HG03064 (cell line): ENCODE data around the gene CCT8L2.
"Not testable (repeated sequence)": the region's sequence is repeated elsewhere in the genome, so short reads cannot be mapped to it uniquely, and the experiment has no call there.

Experiments
- ATAC-seq: cut with Tn5 transposase; IDR thresholded peaks from one replicate; pipeline ENCODE4 v1.9.1; 2021; ENCODE audit warnings: low read depth; ENCODE audit not compliant: unreplicated experiment

The CCT8L2 gene

DNA sequence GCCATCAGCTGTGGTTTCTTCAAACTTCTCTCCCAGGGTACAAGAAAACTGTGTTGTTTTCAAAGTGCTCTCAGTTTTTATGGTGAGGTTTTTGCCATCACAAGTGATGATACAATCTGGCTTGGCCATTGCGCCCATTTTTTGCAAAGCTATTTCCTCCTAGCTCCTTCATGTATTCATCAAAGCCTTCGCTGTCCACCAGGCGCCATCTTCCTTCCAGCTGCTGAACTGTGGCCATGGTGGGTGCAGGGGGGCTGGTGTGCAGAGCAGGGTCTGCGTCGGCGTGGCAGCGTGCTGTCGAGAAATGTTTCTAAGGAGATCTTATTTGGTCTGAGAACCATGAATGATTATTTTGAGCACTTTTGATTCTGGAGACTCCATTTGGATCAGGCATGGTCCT is 2.6 kb upstream of the CCT8L2 start:
- ATAC-seq, result not testable (repeated sequence)

DNA sequence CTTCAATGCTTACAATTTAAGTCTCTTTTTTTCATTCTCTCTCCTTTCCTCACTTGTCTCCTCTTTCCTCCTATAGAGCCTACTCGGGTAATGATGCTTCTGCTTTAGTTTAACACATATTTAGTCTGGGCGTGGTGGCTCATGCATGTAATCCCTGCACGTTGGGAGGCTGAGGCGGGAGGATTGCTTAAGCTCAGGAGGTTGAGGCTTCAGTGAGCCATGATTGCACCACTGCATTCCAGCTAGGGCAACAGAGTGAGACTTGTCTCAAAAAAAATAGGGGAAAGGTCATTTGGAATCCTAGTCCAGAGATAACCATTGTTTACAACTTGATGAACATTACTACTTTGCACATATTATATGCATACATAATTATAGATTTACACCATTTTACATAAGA is 1.4 kb upstream of the CCT8L2 start:
- no peak for ATAC-seq

DNA sequence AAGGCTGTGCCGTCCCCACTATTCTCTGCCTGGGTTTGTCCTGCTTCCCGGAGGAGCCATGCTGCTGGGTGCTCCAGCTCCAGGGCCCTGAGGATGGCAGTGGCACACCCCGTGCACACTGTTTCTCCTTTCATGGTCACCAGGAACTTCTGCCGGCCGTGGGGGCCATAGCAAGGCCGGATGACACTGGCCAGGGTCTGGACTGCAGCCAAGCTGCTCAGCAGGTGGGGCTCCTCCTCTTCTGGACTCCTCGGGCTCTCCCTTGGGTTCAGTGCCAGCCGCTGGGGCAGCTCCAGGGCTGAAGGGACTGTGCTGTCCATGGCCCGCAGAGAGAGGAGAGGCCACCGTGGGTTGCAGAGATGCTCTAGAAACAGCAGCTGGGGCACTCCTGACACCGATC is 379 bp downstream of the CCT8L2 start:
- not testable (repeated sequence) for ATAC-seq

DNA sequence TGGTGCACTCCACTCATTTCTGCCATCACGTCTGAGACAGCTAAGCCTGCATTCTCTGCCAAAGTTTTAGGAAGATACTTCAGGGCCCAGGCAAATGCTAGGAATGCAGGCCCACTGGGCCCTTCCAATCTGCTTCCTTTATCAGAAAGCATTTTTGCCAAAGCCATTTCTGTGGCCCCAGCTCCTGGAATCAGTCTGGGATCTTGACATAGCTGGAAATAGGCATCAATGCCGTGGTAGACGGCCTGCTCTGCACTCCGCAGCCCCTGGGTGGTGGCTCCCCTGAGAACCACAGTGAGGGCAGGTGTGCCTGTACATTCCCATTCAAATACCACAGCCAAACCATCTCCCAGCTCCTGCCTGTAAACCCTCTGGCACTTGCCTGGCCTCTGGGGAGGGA is 1.5 kb downstream of the CCT8L2 start:
- not testable (repeated sequence) for ATAC-seq

DNA sequence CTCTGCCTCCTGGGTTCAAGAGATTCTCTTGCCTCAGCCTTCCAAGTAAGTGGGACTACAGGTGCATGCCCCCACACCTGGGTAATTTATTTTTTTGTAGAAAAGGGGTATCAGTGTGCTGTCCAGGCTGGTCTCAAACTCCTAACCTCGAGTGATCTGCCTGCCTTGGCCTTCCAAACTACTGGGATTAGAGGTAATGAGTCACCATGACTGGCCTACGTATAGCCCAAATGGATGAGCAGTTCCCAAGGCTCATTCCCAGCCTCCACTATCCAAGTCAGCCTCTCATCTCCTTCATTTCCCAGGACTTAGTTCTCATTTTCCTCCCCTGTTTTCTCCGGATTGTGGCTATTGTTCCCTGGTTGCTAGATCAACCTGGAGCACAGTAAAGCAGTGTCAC is 5.6 kb downstream of the CCT8L2 start:
- ATAC-seq, result no peak

DNA sequence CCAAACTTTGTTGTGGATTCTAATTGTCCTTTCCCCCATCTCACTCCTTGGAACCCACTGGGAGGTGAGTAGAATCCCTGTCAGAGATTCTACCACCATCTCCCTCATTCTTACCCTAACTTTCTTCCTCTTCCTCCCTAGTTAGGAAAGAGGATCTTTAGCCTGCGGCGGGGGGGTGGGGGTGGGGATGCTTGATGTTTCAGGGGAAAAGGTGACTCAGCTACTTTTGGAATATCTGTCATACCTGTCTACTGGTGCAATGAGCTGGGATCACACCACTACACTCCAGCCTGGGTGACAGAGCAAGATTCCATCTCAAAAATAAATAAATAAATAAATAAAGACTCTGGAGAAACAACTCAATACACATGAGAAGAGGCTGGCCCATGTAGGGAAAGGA is 6.4 kb downstream of the CCT8L2 start:
- no peak for ATAC-seq

DNA sequence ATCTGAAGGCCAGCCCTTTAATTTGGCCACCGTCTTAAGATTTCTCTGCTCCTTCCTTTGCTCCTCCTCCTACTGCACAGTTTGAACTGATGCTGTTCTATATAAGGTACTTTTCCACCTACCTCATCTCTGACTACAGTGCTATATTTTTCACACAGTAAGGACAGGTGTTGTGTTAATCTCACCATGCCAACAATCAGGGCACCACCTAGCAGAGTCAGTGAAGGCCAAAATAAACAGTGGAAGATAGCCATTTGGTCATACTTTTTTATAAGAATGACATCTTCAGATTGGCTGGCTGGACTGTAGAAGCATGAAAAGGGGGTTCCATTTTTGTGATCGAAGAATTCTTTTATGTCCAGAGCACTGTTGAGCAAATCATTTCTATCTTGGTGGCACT is 11.7 kb downstream of the CCT8L2 start:
- not testable (repeated sequence) for ATAC-seq

DNA sequence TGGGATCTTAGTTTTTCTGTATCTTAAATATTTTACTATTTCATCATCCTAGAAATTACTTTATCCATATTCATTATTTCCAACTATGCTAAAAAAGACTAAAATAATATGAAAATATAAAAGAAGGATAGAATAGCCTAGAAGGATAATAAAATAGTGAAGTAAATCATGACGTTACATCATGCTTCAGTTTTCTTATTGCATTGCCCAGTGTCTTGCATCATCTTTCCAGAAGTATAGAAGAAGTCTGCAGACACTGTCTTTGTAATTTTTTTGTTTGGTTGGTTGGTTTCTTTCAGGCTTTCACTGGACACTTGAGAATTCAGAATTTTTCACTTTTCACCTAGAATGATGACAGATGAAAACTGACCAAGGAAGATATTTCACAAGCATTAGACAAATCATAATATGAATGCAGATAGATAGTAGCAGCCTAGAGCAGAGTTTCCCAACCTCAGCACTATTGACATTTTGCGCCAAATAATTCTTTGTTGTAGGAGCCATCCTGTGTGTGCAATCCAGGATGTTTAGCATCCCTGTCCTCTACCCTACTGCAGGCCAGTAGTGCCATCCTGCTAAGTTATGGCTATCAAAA is 23.3 kb downstream of the CCT8L2 start:
- not testable (repeated sequence) for ATAC-seq

DNA sequence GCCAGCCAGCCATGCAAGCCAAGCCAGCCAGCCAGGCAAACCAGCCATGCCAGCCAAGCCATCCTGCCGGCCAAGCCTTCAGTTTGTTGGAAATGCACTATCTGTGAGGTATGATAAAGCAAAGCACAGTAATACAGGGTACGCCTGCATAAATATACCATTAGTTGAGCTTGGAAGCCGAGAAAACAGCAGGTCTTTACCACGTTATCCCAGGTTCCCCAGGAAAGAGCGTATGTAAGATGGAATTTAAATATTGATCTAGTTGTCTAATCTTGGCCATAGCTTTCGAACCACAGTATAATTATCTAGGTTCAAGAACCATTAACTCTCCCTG is 24.2 kb downstream of the CCT8L2 start:
- ATAC-seq, result no peak

DNA sequence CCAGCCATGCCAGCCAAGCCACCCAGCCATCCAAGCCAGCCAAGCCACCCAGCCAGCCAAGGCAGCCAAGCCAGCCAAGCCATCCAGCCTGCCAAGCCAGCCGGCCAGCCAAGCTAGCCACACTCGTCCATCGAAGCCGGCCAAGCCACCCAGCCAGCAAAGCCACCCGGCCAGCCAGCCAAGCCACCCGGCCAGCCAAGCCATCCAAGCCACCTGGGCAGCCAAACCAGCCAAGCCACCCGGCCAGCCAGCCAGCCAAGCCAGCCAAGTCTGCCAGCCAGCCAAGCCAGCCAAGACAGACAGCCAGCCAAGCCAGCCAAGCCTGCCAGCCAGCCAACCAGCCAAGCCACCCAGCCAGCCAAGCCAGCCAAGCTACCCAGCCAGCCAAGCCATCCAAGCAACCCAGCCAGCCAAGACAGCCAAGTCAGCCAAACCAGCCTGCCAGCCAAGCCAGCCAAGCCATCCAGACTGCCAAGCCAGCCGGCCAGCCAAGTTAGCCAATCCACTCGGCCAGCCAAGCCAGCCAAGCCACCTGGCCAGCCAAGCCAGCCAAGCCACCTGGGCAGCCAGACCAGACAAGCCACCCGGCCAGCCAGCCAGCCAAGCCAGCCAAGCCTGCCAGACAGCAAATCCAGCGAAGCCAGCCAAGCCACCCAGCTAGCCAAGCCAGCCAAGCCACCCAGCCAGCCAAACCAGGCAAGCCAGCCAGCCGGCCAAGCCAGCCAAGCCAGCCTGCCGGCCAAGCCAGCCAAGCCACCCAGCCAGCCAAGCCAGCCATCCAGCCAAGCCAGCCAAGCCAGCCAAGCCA is 24.8 kb downstream of the CCT8L2 start:
- ATAC-seq, result not testable (repeated sequence)

DNA sequence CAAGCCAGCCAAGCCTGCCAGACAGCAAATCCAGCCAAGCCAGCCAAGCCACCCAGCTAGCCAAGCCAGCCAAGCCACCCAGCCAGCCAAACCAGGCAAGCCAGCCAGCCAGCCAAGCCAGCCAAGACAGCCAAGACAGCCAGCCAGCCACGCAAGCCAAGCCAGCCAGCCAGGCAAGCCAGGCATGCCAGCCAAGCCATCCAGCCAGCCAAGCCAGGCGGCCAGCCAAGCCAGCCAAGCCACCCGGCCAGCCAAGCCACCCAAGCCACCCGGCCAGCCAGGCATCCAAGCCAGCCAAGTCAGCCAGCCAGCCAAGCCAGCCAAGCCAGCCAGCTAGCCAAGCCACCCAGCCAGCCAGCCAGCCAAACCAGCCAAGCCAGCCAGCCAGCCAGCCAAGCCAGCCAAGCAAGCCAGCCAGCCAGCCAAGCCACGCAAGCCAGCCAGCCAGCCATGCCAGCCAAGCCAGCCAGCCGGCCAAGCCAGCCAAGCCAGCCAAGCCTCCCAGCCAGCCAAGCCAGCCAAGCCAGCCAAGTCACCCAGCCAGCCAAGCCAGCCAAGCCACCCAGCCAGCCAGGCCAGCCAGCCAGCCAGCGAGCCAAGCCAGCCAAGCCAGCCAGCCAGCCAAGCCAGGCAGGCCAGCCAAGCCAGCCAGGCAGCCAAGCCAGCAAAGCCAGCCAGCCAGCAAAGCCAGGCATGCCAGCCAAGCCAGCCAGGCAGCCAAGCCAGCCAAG is 26.0 kb downstream of the CCT8L2 start:
- ATAC-seq, result not testable (repeated sequence)

DNA sequence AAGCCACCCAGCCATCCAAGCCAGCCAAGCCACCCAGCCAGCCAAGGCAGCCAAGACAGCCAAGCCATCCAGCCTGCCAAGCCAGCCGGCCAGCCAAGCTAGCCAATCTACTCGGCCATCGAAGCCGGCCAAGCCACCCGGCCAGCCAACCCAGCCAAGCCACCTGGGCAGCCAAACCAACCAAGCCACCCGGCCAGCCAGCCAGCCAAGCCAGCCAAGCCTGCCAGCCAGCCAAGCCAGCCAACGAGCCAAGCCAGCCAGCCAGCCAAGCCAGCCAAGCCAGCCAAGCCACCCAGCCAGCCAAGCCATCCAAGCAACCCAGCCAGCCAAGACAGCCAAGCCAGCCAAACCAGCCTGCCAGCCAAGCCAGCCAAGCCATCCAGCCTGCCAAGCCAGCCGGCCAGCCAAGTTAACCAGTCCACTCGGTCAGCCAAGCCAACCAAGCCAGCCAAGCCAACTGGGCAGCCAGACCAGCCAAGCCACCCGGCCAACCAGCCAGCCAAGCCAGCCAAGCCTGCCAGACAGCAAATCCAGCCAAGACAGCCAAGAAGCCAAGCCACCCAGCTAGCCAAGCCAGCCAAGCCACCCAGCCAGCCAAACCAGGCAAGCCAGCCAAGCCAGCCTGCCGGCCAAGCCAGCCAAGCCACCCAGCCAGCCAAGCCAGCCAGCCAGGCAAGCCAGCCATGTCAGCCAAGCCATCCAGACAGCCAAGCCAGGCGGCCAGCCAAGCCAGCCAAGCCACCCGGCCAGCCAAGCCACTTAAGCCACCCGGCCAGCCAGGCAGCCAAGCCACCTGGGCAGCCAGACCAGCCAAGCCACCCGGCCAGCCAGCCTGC is 26.8 kb downstream of the CCT8L2 start:
- not testable (repeated sequence) for ATAC-seq

DNA sequence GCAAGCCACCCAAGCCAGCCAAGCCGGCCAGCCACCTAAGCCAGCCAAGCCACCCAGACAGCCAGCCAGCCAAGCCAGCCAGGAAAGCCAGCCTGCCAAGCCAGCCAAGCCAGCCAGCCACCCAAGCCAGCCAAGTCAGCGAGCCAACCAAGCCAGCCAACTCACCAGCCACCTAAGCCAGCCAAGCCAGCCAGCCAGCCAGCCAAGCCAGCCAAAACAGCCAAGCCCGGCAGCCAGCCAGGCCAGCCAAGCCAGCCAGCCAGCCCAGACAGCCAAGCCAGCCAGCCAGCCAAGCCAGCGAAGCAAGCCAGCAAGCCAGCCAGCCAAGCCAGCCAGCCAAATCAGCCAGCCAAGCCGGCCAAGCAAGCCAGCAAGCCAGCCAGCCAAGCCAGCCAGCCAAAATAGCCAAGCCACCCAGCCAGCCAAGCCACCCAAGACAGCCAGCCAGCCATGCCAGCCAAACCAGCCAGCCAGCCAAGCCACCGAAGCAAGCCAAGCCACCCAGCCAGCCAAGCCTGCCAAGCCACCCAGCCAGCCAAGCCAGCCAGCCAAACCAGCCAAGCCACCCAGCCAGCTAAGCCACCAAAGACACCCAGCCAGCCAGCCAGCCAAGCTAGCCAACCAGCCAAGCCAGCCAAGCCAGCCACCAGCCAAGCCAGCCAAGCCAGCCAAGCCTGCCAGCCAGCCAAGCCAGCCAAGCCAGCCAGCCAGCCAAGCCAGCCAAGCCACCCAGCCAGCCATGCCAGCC is 27.6 kb downstream of the CCT8L2 start:
- not testable (repeated sequence) for ATAC-seq

DNA sequence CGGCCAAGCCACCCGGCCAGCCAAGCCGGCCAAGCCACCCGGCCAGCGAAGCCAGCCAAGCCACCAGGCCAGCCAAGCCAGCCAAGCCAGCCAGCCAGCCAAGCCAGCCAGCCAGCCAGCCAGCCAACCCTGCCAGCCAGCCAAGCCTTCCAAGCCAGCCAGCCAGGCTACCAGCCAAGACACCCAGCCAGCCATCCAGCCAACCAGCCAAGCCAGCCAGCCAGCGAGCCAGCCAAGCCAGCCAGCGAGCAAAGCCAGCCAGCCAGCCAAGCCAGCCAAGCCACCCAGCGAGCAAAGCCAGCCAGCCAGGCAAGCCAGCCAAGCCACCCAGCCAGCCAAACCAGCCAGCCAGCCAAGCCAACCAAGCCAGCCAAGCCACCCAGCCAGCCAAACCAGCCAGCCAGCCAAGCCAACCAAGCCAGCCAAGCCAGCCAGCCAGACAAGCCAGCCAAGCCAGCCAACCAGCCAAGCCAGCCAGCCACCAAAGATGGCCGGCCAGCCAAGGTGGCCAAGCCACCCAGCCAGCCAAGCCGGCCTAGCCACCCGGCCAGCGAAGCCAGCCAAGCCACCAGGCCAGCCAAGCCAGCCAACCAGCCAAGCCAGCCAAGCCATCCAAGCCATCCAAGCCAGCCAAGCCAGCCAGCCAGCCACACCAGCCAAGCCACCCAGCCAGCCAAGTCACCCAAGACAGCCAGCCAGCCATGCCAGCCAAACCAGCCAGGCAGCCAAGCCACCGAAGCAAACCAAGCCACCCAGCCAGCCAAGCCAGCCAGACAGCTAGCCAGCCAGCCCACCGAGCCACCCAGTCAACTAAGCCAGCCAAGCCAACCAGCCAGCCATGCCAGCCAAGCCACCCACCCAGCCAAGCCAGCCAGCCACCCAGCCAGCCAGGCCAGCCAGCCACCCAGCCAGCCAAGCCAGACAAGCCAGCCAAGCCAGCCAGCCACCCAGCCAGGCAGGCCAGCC is 28.8 kb downstream of the CCT8L2 start:
- ATAC-seq, result no peak

DNA sequence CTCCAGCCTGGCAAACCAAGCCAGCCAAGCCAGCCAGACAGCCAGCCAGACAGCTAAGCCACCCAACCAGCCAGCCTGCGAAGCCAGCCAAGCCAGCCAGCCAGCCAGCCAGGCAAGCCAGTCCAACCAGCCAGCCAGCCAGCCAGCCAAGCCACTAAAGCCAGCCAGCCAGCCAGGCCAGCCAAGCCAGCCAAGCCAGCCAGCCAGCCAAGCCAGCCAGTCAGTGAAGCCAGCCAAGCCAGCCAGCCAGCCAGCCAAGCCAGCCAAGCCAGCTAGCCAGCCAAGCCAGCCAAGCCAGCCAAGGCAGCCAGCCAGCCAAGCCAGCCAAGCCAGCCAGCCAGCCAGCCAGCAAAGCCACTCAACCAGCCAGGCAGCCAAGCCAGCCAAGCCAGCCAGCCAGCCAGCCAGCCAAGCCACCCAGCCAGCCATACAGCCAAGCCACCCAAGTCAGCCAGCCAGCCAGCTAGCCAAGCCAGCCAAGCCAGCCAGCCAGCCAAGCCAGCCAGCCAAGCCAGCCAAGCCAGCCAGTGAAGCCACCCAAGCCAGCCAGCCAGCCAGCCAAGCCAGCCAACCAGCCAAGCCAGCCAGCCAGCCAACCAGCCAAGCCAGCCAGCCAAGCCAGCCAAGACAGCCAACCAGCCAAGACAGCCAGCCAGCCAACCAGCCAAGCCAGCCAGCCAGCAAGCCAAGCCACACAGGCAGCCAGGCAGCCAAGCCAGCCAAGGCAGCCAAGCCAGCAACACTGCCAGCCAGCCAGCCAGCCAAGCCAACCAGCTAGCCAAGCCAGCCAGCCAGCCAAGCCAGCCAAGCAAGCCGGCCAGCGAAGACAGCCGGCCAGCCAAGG is 29.7 kb downstream of the CCT8L2 start:
- ATAC-seq, result no peak

DNA sequence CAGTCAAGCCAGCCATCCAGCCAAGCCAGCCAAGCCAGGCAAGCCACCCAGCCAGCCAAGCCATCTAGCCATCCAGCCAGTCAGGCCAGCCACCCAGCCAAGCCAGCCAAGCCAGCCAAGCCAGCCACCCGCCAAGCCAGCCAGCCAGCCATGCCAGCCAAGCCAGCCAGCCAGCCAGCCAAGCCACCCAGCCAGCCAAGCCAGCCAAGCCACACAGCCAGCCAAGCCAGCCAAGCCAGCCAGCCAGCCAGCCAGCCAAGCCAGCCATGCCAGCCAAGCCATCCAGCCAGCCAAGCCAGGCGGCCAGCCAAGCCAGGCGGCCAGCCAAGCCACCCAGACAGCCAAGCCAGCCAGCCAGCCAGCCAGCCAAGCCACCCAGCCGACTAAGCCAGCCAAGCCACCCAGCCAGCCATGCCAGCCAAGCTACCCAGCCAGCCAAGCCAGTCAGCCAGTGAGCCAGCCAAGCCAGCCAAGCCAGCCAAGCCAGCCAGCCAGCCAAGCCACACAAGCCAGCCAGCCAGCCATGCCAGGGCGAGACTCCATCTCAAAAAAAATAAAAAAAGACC is 31.4 kb downstream of the CCT8L2 start:
- ATAC-seq, result not testable (repeated sequence)

DNA sequence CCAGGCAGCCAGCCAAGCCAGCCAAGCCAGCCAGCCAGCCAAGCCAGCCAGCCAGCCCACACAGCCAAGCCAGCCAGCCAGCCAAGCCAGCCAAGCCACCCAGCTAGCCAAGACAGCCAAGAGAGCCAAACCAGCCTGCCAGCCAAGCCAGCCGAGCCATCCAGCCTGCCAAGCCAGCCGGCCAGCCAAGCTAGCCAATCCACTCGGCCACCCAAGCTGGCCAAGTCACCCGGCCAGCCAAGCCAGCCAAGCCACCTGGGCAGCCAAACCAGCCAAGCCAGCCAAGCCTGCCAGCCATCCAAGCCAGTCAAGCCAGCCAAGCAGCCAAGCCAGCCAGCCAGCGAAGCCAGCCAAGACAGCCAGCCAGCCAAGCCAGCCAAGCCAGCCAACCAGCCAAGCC is 32.0 kb downstream of the CCT8L2 start:
- ATAC-seq, result not testable (repeated sequence)

DNA sequence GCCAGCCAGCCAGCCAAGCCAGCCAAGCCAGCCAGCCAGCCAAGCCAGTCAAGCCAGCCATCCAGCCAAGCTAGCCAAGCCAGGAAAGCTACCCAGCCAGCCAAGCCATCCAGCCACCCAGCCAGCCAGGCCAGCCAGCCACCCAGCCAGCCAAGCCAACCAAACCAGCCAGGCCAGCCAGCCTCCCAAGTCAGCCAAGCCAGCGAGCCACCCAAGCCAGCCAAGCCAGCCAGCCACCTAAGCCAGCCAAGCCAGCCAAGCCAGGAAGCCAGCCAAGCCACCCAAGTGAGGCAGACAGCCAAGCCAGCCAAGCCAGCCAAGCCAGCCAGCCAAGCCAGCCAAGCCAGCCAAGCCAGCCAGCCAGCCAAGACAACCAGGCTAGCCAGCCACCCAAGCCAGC is 32.6 kb downstream of the CCT8L2 start:
- not testable (repeated sequence) for ATAC-seq
